ENCODE results near the gene DYNC1H1.

Gene DYNC1H1

DNA sequence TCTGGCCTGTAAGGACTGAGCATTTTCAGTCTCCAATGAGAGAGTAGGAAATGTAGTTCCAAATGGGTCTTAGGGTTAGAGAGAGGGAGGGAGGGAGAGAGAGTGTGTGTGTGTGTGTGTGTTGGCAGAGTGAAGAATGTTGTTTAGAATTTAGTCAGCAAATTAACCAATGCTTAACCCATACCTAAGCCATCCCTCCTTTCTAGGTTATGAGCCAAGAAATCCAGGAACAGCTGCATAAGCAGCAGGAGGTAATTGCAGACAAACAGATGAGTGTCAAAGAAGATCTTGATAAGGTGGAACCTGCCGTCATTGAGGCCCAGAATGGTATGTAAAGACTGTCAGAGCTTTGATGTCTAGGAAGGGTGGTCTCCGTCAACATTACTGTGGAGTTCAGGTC, 65.6 kb downstream of the DYNC1H1 start:
- CTCF ChIA-PET, result no interaction called here
- DNase-seq (ENCODE audit: extremely low spot score), result no peak
- POLR2A ChIA-PET, result no interaction called here
- no peak for TF ChIP-seq ZNF384 (IDR thresholded peaks at IDR 0.05)
- TF ChIP-seq SP1 (IDR thresholded peaks at IDR 0.05), result no peak
- TF ChIP-seq LEF1 (IDR thresholded peaks at IDR 0.05; ENCODE audit: borderline replicate concordance), result no peak
- no peak for TF ChIP-seq ARNT (IDR thresholded peaks at IDR 0.05)
- TF ChIP-seq TARDBP (IDR thresholded peaks at IDR 0.05), result no peak
- TF ChIP-seq FOXM1 (IDR thresholded peaks at IDR 0.05; ENCODE audit: borderline replicate concordance), result no peak
- no peak for TF ChIP-seq FOXA1 (IDR thresholded peaks at IDR 0.05)
- TF ChIP-seq, protein P1, sequence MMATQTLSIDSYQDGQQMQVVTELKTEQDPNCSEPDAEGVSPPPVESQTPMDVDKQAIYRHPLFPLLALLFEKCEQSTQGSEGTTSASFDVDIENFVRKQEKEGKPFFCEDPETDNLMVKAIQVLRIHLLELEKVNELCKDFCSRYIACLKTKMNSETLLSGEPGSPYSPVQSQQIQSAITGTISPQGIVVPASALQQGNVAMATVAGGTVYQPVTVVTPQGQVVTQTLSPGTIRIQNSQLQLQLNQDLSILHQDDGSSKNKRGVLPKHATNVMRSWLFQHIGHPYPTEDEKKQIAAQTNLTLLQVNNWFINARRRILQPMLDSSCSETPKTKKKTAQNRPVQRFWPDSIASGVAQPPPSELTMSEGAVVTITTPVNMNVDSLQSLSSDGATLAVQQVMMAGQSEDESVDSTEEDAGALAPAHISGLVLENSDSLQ (IDR thresholded peaks at IDR 0.05), result no peak

DNA sequence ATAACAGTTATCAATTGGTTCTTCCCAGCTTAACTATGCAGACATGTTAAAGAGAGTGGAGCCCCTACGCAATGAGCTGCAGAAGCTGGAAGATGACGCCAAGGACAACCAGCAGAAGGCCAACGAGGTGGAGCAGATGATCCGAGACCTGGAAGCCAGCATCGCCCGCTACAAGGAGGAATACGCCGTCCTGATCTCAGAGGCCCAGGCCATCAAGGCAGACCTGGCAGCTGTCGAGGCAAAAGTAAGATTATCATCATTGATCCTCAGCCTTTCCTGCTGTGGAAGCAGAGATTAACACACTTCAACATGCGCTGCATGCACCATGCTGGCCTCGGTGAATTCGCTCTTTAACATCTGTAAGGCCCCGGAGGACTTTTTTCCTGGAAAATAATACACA, 68.9 kb downstream of the DYNC1H1 start:
- POLR2A ChIA-PET, result no interaction called here
- DNase-seq (ENCODE audit: extremely low spot score), result no peak
- CTCF ChIA-PET, result interaction anchor here (1.2 kb wide), 1 partner anchor 72 kb away, joined by 3 read pairs; no protein-coding TSS in a partner anchor

DNA sequence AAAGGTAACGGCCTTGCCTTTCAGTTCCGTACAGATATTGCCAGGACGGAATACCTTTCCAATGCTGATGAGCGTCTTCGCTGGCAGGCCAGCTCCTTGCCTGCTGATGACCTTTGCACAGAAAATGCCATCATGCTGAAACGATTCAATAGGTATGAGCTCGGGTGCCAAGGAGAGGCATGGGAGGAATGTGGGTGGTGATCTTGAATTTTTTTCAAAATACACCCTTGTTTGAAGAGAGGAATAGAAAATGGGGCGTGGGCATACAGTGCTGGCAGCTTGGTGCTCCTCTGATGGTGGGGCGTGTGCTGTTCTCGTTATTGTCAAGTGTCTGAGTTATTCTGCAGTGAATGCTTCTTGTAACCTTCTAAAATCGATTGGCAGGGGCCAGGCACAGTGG, 69.9 kb downstream of the DYNC1H1 start:
- no peak for DNase-seq (ENCODE audit: extremely low spot score)
- TF ChIP-seq HDGF (IDR thresholded peaks at IDR 0.05; ENCODE audit: borderline replicate concordance) (no peak), FOXA1 (IDR thresholded peaks at IDR 0.05) (no peak), LEF1 (IDR thresholded peaks at IDR 0.05; ENCODE audit: borderline replicate concordance) (no peak), NFRKB (IDR thresholded peaks at IDR 0.05) (no peak), L3MBTL2 (conservative IDR thresholded peaks at IDR 0.05) (no peak), FOXM1 (IDR thresholded peaks at IDR 0.05; ENCODE audit: borderline replicate concordance) (no peak), ZNF384 (IDR thresholded peaks at IDR 0.05) (no peak), TARDBP (IDR thresholded peaks at IDR 0.05) (no peak), SUZ12 (IDR thresholded peaks at IDR 0.05) (no peak), CTBP1 (IDR thresholded peaks at IDR 0.05; ENCODE audit: borderline replicate concordance) (no peak), BHLHE40 (IDR thresholded peaks at IDR 0.05; ENCODE audit: borderline replicate concordance) (no peak), ARNT (IDR thresholded peaks at IDR 0.05) (no peak), ELF4 (IDR thresholded peaks at IDR 0.05) (no peak), FOXK2 (IDR thresholded peaks at IDR 0.05) (no peak)
- TF ChIP-seq, protein P1 (IDR thresholded peaks at IDR 0.05), result no peak
- ChIA-PET CTCF (interaction anchor here (1.2 kb wide), 1 partner anchor 73 kb away, joined by 3 read pairs; no protein-coding TSS in a partner anchor), POLR2A (no interaction called here)

More for the DNA sequence above, 68.9 kb downstream of the DYNC1H1 start:
- TF ChIP-seq HDGF (IDR thresholded peaks at IDR 0.05; ENCODE audit: borderline replicate concordance) (no peak), FOXM1 (IDR thresholded peaks at IDR 0.05; ENCODE audit: borderline replicate concordance) (no peak), SP1 (IDR thresholded peaks at IDR 0.05) (no peak)

DNA sequence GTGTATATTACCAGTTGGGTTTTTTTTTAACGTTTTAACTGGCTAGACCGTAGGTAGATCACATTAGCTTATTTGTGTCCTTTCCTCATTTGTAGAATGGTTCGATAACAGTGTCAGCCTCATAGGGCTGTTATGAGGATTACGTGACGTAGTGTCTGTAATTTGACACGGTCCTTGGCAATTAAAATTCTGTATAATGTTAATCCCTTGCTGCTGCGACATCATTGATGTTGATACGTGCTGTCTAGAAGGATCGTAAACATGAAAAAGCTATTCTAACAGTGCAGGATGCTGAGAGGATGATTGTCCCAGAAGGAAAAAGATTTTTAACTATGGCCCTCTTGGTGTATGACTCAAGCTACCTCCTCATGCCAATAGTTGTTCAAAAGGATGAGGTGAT, 71.5 kb downstream of the DYNC1H1 start:
- TF ChIP-seq ARNT (IDR thresholded peaks at IDR 0.05) (no peak), ZNF384 (IDR thresholded peaks at IDR 0.05) (no peak), BHLHE40 (IDR thresholded peaks at IDR 0.05; ENCODE audit: borderline replicate concordance) (no peak), ELF4 (IDR thresholded peaks at IDR 0.05) (no peak), FOXA1 (IDR thresholded peaks at IDR 0.05) (no peak), SP1 (IDR thresholded peaks at IDR 0.05) (no peak), TARDBP (IDR thresholded peaks at IDR 0.05) (no peak), FOXM1 (IDR thresholded peaks at IDR 0.05; ENCODE audit: borderline replicate concordance) (no peak), FOXK2 (IDR thresholded peaks at IDR 0.05) (no peak), SUZ12 (IDR thresholded peaks at IDR 0.05) (no peak), CTBP1 (IDR thresholded peaks at IDR 0.05; ENCODE audit: borderline replicate concordance) (no peak), NFRKB (IDR thresholded peaks at IDR 0.05) (no peak), LEF1 (IDR thresholded peaks at IDR 0.05; ENCODE audit: borderline replicate concordance) (no peak)
- TF ChIP-seq, protein P1 (IDR thresholded peaks at IDR 0.05), result no peak
- ChIA-PET POLR2A (no interaction called here), CTCF (interaction anchor here (1.1 kb wide), 2 partner anchors 61 to 74 kb away, joined by 3 to 4 read pairs; no protein-coding TSS in a partner anchor)
- no peak for DNase-seq (ENCODE audit: extremely low spot score)

DNA sequence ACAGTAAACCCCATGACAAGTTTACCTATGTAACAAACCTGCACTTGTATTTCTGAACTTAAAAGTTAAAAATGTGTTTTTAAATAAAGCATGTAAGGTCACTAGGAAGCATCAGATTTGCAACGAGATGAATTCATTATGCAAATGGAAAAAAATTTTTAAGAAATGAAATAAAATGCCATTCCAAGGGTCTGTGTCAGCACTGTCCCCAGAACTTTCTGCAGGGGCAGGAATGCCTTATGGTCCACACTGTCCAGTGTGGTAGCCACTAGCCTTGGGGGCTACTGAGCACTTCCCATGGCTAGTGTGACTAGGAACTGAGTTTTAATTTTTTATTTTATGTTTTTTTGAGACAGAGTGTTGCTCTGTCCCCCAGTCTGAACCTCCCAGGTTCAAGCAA, 73.3 kb downstream of the DYNC1H1 start:
- CTCF ChIA-PET, result no interaction called here
- DNase-seq (ENCODE audit: extremely low spot score), result no peak
- POLR2A ChIA-PET, result no interaction called here
- TF ChIP-seq BHLHE40 (IDR thresholded peaks at IDR 0.05; ENCODE audit: borderline replicate concordance) (no peak), CTBP1 (IDR thresholded peaks at IDR 0.05; ENCODE audit: borderline replicate concordance) (no peak), ZNF384 (IDR thresholded peaks at IDR 0.05) (no peak), LEF1 (IDR thresholded peaks at IDR 0.05; ENCODE audit: borderline replicate concordance) (no peak), FOXM1 (IDR thresholded peaks at IDR 0.05; ENCODE audit: borderline replicate concordance) (no peak), ARNT (IDR thresholded peaks at IDR 0.05) (no peak), SP1 (IDR thresholded peaks at IDR 0.05) (no peak), L3MBTL2 (conservative IDR thresholded peaks at IDR 0.05) (no peak)
- TF ChIP-seq, protein P1 (IDR thresholded peaks at IDR 0.05), result no peak

DNA sequence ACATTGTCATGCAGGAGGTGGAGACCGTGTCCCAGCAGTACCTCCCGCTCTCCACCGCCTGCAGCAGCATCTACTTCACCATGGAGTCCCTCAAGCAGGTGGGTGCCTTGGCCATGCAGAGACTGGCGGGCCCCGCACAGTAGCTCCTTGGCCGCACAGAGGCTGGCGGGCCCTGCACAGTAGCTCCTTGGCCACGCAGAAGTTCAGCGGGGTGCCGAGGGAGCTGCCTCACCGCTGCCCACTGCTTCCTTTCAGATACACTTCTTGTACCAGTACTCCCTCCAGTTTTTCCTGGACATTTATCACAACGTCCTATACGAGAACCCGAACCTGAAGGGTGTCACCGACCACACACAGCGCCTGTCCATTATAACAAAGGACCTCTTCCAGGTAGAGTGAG, 74.8 kb downstream of the DYNC1H1 start:
- CTCF ChIA-PET, result no interaction called here
- POLR2A ChIA-PET, result no interaction called here
- DNase-seq (ENCODE audit: extremely low spot score), result no peak
- TF ChIP-seq FOXM1 (IDR thresholded peaks at IDR 0.05; ENCODE audit: borderline replicate concordance) (no peak), TARDBP (IDR thresholded peaks at IDR 0.05) (no peak), HDGF (IDR thresholded peaks at IDR 0.05; ENCODE audit: borderline replicate concordance) (no peak), ZNF384 (IDR thresholded peaks at IDR 0.05) (no peak), CTBP1 (IDR thresholded peaks at IDR 0.05; ENCODE audit: borderline replicate concordance) (no peak), ARNT (IDR thresholded peaks at IDR 0.05) (no peak), FOXK2 (IDR thresholded peaks at IDR 0.05) (no peak), ELF4 (IDR thresholded peaks at IDR 0.05) (no peak), BHLHE40 (IDR thresholded peaks at IDR 0.05; ENCODE audit: borderline replicate concordance) (no peak), L3MBTL2 (conservative IDR thresholded peaks at IDR 0.05) (no peak)
- TF ChIP-seq, protein P1 (IDR thresholded peaks at IDR 0.05), result no peak
